ENCODE results near the gene TMPRSS13.

Gene TMPRSS13

DNA sequence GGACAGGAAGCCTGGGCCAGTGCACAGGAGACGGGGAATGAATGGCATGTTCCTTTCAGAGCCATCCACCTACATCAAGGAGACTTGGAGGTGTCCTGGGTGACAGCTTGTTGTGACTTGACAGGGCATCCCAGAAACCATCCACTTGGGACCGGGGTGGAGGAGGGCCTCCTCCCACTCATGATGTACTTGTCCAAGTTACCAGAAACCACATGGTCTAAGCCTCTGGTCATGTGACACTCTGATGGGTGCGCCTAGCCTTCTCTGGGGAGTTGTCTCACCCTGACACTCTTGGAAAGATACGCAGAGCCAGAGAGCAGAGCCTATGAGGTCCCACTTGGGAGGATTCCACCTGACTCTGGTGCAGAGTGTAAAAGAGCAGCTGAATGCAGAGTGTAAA is 31.1 kb downstream of the TMPRSS13 start:
- DNase-seq (ENCODE audit: low read depth, low spot score): no peak

- no peak for DNase-seq (ENCODE audit: low read depth, low spot score)
Measured at GRCh38 chr11:117892651-117893050, 36.6 kb downstream of the TMPRSS13 start.

GRCh38 chr11:117891362-117891761 is 37.8 kb downstream of the TMPRSS13 start:
- no peak for DNase-seq (ENCODE audit: low read depth, low spot score)

GRCh38 chr11:117888139-117888566 is 41.0 kb downstream of the TMPRSS13 start:
- no peak for DNase-seq (ENCODE audit: low read depth, low spot score)

DNA sequence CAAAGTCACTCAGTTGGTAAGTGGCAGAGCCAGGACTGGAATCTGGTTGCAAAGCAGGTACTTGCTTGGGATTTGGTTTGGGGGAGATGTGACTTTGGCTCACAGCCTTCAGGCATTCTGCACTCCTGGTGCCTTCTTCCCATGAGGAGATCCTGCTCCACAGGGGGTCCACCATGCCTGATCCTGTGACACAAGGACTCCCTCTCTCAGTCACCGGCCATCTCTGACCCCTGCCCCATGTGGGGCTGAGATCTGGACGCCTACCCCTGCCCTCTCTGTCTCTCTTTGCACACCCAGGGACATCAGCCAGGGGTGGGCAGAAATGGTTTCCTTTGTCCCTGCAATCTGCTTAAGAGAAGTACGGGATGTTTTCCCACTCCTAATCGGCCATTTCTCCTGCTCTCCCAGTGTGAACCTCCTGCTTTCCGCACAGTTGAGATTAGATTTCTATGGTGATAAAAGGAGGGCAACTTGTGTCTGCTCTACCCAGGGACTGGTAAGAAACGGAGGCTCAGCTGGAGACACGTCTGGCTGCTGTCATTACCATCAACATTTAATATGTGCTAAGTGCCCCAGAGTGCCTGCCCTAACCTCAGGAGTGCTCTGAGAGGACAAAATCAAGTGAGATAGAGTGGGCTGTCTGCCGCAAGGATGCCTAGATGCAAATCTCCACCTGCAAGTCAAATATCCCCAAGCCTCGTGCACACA is 41.6 kb downstream of the TMPRSS13 start:
- DNase-seq (ENCODE audit: low read depth, low spot score): no peak

DNA sequence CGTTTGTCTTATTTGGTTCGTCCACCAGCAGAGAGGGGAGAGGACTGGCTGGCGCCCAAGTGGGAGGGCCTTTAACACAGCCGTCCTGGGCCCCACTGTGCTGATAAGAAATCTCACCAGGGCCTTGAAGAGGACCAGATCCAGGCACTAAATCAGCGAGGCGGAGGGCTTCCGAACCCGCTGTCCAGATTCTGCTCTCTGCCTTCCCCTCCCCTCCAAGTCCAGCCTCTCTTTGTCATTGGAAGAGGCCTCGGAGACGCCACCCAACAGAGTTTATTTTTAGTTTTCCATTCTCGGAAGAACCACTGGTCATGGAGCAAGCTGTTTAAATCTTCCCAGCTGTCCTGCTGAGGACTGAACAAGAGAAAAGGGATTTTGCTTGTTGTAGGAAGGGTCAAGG is 43.4 kb downstream of the TMPRSS13 start:
- no peak for DNase-seq (ENCODE audit: low read depth, low spot score)

GRCh38 chr11:117884994-117885393 is 44.2 kb downstream of the TMPRSS13 start:
- no peak for DNase-seq (ENCODE audit: low read depth, low spot score)

- no peak for DNase-seq (ENCODE audit: low read depth, low spot score)
Measured at GRCh38 chr11:117883063-117883462, 46.1 kb downstream of the TMPRSS13 start.

DNA sequence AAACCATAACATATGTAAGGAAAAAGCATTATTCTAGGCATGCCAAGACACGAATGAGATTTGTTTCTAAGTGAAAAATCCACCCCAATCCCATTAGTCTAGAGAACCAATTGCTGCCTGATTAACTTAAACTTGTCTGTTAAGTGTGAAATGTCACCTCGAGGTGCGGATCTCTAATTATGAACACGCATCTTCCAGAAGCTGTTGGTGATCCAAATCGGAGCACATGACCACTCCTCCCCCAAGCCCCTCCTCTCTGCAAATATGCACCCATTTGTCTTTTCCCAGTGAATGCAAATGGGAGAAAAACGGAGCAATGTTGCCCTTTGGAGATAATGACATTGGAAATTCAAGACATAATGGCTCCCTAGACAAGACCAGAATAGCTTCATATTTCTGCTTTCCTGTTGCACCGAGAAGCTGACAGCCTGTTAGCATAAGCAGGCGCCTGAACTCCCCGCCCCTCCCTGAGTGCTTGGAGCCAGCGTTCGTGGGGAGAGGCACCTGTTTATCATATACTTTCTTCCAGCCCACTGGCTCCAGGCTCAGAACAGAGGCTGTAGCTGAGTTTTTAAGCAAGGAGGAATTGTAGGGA is 46.8 kb downstream of the TMPRSS13 start:
- no peak for DNase-seq (ENCODE audit: low read depth, low spot score)

GRCh38 chr11:117881217-117881616 is 48.0 kb downstream of the TMPRSS13 start:
- no peak for DNase-seq (ENCODE audit: low read depth, low spot score)

DNA sequence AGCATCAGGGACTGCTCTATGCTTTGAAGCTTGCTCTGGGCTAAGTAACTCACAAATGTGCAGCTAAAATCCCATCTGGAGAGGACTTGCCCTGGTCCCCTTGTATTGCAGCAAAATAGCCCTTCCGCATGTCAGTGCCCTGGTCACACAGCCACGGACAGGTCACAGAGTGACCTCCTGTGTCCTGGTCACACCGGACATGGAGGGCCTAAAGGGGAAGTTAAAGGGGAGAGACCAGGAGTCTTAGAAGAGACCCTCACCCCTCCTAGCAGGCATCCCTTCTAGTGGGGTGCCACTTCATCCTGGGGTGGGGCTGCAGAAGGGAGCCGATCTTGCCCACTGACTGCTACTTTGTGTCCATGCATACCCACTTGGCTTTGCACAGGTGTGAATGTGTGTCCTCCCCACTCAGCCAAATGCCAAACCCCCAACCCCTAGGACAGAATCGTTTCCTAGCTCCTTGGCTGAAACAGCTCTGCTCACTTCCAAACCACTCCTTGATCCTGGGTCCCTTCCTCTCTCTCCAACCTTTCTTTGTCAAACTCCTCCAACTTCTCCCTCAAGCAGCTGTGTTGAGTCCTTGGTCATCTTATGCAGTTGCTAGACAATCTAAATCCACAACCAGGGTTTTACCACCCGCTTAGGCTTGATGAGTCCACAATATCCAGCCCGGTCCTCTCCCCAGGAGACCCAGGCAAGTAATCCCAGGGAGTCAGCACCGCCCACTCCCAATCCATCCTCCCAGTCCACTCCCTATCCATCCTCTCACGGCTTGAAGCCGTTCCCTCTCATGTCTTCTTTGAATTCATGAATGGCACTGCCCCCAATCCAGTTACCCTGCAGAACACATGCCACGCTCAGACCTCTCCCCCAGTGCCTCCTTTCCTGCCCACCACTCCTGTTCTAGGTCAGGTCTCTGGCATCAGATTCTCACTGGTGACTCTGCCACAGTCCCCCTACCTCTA is 49.4 kb downstream of the TMPRSS13 start:
- DNase-seq (ENCODE audit: low read depth, low spot score): no peak

- DNase-seq (ENCODE audit: low read depth, low spot score): no peak
Measured at GRCh38 chr11:117878939-117879475, 50.2 kb downstream of the TMPRSS13 start.

DNA sequence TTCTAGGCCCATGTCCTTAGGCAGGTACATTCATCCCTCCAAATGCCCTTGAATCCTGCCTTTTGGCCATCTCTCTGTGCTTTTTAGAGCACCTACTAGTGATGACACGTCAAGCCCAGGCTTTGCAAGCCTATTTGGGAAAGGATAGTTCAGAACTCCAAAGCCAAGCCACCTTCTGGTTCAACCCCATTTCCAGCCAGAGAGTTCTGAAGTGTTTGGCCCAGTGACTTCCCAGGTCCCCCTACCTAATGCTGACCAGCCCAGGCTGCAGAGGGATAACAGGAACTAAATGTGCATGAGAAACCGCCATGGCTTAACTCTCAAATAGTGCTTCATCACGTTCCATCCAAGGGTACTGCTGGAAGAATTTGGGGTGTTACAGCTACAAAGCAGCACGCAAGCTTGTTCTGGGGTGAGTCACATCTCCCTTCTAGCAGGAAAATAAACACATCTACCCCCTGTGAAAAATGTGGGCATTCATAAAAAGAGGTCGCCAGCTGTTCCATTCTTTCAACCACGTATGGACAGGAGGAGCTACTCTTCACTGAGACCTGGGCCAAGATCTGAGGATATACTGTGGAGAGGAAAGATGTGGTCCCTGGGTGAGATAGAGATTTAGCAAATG is 50.8 kb downstream of the TMPRSS13 start:
- no peak for DNase-seq (ENCODE audit: low read depth, low spot score)

- DNase-seq (ENCODE audit: low read depth, low spot score): no peak
Measured at GRCh38 chr11:117877120-117877784, 52.0 kb downstream of the TMPRSS13 start.

DNA sequence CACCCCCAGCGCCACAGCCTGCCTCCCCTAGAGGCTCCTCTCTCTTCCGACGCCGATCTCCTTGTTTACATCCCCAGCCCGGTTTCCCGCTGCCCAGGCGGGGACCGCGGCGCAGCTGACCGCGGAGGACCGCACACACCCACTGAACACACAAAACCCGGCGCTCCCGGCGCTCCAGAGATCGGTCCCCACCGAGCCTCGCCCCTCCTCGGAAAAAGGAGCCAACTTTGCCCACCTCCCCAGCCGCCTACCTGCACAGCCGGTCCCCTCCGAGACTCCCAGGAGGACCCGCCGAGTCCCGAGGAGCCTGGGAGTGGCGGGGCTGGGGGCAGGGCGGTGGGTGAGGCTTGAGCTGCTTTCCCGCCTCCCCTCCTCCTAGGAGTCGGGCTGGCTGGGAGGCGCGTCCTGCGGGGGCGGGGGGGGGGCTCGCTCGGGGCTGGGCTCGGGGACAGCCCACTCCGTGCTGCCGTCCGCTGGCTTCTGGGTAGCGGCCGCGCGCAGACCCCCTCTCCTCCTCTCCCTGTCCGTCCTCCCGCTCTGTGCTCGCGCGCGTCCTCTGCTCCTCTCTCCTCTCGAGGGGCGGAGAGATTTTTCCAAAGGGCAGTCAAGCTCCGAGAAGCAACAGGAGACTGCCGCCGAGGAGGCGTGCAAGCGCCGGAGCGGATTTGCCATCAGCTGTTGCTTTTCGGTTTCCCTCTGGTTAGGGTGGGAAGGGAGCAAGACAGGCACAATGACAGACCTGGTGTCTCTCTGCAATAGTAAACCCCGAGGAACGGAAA is 52.7 kb downstream of the TMPRSS13 start, which contains the start of gene FXYD6:
Gene FXYD6 (minus strand): TSS at position 318 of the 779 bp plus-strand sequence. CDS start 33,882 bp downstream, outside the sequence.
- DNase-seq (ENCODE audit: low read depth, low spot score): no peak

DNA sequence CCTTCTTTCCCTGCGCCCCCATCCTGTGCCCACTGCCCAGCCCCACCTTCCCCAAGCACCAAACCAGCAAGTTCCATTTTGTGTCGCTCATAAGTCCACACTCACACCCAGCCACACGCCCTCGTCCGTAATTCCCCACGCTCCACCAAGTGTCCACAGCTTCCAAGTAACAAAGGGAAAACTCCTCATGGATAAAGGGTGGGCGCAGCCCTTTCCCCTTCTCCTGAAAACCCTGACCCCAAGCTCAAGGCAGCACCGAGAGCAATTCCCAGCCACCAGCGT is 53.2 kb downstream of the TMPRSS13 start:
- no peak for DNase-seq (ENCODE audit: low read depth, low spot score)

- no peak for DNase-seq (ENCODE audit: low read depth, low spot score)
Measured at GRCh38 chr11:117875382-117876058, 53.7 kb downstream of the TMPRSS13 start.

GRCh38 chr11:117874910-117875381 is 54.3 kb downstream of the TMPRSS13 start:
- no peak for DNase-seq (ENCODE audit: low read depth, low spot score)

DNA sequence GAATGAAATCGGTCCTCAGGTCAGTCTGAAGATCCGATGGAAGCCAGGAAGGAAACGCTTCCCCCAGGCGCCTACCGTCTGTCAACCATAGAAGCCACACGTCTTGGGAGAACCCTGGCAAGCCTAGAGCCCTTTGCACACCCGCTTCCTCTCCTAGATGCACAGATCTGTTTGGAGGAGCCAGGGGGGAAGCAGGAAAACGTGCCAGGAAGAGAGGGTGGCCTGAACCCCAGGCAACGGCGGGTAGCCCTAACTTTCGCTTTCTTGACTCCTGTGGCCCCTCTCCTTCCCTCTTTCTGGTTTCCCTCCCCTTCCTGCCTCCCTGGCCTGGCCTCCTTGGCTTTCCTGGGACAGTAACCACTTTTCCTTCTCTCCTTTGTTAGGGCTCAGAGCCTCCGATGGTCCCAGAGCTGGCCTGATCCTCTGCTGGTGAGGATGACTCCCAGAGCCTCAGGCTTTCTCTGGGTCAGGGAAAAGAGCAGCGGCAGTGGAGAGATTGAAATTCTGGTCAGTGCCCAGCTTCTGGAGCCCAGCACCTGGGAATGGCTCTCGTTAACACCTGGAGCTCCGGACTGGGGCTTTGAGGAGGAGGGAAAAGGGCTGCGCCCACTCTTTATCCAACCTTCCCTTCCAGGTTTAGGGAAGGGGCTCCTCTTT is 54.8 kb downstream of the TMPRSS13 start:
- no peak for DNase-seq (ENCODE audit: low read depth, low spot score)
